Measurements from ENCODE around the gene LEAP2.

LEAP2 gene, protein sequence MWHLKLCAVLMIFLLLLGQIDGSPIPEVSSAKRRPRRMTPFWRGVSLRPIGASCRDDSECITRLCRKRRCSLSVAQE

DNA sequence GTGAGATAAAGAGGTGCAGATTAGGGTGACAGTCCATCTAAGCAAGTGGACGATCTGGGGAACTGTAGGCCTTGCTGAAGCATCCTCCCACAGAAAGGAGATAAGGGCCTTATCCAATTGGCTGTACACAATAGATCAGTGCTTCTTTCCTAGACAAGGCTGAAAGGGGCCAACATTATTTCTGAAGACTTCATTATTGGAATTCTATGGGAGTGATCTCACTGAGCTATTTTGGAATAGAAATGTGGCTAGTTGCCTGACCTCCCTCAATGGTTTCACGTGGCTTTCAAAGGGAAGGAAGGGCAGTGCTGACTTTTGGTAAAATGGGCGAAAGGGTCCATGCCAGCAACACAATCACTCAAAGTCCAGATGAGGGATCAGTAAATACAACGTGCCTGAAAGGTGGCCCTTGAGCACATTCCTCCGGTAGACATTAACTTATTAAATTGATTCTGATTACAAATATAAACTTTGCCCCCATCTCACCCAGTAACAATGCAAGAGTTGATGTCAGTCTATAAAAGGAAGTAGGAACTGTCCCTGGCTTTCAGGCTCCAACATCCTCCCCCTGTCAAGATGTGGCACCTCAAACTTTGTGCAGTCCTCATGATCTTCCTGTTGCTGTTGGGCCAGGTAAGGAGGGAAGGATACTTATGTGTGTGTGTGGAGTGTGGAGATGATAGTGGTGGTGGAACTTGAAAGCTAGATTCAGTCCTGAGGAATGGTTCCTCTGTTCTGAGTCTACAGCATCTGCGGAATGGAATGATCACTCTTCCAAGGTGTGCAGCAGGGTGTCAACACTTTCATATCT lies at the start of gene LEAP2:
LEAP2 (plus strand) TSS at position 550 of the 811 bp plus-strand sequence; CDS start at position 577, 27 bp downstream.
- peak; percentile 44 for DNase-seq (ENCODE audit: low read depth)

DNA sequence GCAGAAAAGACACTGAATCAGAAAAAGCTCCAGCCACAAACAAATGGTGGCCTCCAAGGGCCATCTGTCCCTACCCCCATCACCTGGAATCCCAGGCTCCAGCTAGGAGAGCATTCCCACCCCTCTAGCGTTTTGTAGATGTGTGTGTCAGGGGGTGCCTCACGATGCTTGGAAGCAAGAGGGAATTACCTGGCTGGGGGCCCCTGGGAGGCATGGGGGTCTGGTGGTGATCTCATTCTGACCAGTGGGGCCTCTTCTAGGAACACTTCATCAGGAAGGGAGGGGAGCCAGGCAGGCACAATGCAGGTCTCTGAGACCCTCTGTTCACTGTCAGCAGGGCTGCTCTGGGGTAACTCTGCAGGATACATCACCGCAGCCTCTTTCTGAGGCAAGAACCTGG lies 49.0 kb upstream of the LEAP2 start:
- DNase-seq (ENCODE audit: low read depth), result no peak

DNA sequence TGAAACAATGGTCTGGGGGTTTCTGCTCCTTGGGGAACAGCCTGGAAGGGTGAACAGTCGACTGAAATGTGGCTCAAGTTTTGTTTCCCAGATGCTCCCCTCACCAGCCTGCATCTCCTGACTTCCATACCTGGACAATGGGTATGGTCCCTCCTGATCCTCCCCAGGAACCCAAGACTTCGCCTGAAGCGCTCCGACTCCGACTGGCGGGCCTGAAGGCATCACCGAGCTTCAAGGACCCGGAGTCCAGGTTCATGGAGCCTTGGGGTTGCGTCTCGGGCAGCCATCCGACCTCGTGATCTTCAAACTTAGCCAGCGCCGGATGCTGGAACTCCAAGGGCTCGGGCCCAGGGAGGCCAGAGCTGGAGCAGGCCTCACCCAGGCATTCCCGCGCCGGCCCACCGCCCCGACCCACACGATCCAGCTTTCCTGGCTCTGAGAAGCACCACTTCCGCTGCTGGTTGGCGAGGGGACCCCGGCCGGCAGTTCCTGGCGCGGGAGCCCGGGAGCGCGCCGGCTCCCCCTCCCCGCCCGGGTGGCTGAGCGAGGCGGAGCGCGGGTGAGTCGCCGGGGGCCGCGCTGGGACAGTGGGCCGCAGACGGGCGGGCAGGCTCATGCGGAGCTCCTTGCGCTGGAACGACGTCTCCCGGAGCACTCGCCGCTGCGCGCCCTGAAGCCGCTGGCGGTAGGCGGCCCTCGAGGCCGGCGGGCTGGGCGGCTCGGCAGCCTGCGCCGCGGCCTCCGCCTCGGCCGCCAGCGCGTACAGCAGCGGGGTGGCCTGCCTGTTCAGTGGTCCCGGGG lies 48.2 kb upstream of the LEAP2 start:
- DNase-seq (ENCODE audit: low read depth), result no peak

DNA sequence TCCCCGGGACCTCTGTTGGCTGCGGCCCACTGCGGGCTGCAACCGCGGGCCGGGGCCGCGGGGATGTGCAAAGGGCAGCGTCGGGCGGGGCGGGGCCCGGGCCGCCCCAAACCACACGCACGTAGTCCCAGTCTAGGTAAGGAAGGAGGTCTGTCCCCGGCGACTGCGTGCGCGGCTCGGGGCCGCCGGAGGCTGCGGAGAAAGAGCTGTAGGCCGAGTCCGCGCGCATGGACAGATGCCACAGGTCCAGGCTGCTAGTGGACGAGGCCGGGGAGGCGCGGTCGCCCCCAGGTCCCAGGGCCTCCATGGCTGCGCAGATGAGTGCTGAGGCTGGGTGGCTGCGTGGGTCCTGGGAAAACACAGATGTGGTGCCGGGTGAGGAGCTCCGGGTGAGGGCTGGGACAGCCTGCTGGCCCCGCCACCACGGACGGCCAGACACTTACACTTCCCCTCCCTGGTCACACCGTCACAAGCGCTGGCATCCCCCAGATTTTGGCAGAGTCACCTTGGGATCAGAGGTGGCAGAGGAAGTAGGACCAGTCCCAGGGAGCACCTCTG lies 47.6 kb upstream of the LEAP2 start:
- no peak for DNase-seq (ENCODE audit: low read depth)

DNA sequence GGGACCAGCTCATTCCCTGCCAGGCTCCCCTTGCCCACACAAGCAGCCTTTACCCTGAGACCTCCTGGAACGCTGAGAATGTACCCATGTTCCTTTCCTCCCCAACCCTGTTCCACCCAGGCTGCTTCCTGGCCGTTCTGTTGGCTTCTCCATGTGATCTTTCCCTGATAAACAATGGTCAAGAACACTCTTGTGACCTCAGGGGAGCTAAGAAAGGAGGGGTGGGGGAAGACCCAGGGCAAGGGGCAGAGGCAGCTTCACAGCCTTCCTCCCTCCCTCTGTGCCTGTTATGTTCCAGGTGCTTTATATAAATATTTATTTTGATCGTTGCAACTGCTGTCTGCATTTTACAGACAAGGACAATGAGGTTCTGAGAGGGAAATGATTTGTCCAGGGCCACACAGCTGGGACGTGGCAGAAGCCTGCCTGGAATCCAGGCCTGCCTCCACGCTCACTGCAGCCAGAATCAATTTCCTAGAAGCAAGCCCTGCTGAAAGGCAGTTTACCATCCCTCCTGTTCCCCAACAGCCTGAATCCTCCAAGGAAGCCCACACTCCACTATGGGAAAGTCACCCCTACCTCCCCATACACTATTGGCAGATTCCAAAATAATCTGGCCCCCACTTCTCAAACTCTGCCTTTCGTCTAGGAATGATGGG lies 46.9 kb upstream of the LEAP2 start:
- no peak for DNase-seq (ENCODE audit: low read depth)

DNA sequence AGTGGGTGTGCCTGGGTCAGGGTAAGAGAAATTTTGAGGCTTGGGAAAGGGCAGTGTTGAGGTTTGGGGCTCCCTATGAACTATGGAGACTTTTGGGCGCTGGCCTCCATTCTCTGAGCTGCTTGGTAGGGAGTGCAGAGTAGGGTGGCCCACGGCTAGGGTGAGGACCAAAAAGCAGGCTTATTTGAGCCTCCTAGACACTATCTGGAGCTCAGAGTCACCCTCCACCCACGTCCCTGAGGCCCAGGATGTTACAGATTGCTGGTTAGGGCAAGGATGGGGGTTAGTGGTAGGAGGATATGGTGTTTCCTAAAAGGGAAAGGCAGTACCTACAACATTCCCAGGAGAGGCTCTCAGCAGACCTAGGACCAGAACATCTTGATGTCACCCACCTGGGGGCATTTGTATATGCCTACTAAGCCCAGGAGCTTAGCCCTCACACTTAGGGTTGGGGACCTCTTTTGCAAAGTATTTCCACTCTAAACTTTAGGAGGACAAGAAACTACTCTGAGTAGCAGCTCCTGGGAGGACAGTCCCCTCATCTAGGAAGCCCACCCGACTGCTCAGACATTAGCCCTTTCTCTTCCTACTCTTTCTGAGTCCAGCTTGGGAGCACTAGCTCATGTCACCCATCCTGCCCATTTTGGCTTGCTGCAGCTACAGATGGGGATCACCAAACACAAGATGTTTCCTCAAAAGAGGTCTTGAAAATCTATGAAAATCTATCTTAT lies 45.4 kb upstream of the LEAP2 start:
- DNase-seq (ENCODE audit: low read depth), result no peak

DNA sequence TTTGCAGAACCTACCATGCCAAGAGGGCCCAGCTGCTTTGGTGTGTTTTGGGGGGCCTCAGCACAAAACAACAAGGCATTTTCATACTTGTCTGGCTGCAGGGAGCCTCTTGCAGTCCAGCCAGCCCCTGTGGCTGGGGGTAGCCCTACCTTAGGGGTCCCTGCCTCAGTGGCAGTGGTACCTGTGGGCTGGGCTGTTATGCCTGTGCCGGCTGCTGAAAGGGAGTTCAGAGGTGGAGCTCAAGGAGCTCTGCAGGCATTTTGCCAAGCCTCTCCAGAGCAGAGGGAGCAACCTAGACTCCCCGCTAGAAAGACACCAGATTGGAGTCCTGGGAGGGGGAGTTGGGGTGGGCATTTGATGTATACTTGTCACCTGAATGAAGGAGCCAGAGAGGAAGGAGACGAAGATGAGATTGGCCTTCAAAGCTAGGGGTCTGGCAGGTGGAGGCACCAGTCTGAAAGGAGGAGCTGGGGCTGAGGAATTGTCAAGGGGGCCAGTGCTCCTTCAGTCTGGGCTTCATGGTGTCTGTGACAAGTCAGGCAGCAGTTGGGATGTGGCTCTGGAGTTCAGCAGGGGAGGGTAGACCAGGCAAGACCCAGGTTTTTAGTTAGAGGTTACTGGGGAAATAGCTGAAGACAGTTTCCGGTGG lies 44.5 kb upstream of the LEAP2 start:
- DNase-seq (ENCODE audit: low read depth), result no peak

DNA sequence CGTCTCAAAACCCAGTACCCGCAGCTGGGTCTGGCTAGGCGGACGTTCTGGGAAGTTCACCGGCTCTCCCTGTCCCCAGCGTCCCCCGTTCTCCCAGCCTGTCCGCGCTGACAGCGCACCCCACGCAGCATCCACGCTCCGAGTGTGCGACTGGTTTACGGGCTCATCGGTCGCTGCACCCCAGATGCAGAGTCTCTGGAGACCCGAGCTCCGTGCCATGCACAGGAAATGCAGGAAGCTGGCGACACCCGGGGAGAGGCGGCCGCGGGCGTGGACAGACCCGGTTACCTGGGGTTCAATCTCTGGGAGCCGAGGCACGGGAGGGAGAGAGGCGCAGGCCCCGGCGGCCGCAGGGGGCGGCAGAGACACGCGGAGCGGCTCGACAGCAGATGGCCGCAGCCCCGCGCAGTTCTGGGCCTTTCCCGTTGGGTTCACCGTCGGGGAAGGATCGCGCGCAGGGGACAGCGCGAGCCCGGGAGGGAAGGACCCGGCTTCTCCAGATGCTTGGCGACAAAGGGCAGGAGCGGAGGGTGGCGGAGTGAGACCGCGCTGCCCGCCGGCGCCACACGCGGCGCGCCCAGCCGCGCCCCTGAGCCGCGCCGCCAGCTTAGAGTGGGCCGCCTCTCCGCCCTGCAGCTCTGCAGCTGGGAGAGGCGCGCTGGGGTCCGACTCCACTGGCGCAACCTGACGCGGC lies 43.6 kb upstream of the LEAP2 start:
- peak; percentile 75 for DNase-seq (ENCODE audit: low read depth)

DNA sequence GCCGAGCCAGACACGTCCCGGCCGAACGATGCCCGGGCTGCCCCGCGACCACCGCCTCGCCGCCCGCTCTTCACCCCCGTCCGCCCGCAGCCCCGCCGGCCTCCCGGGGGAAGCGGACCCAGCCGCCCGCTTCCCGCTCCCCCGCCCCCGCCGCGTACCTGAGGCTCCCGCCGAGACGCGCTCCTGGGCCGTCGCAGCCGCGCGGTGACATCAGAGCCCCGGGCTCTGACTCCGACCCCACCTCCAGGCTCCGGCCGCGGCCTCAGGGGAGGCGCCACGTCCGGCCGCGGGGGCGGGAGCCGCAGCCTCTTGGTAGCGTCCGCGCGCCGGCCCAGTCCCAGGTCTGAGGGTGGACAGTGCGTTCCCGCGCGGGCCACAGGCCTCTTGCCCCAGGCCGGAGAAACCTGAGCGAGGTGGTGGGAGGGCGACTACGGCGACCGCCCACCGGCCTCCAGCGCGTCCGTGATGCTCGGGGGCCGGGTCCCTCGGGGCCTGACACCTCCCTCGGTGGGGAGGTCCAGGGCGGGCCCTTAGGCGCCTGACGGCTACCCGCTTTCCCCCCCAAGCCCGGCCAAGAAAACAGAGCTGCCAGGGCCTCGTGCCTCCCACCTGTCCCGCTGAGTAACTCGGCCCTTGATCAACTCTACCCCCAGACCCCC lies 42.9 kb upstream of the LEAP2 start, which contains the start of gene SHROOM1:
SHROOM1 (minus strand) TSS at position 212 of the 659 bp plus-strand sequence. CDS start 4,507 bp downstream, outside the sequence.
- peak; percentile 69 for DNase-seq (ENCODE audit: low read depth)

DNA sequence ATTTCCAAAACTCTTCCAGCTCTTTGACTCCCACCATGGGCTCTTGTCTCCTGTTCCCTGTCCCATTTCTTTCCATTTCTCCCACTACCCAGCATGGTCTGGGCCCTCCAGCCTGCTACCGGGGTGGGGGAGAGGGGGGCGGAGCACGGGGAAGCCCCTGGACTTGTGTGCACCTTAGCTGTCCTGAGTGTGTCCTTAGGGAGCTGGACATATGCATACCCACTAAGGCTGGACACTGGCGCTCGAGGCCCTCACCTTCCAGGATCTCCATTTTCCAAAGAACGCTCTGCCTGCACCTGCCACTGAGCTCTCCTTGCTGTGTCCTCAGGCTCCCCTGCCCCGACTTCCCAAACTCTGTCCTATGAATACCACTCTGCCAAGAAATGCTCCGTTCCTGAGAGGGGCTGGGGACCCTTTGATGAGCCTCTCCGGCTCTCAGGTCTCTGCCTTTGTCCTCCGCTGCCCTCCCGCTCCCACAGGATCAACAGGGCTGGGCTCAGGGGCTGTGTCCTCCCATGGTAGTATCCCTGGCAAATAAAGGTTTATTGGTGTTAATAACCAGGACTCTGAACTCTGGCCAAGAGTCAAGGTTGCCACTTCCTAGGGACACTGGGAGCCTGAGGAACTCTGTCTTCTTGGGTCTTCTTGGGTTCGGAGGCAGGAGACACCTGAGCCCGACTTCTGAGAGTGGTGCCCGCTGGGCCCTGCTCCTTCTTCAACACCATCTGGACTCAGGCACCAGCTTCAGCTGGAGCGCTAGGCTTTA lies 42.2 kb upstream of the LEAP2 start:
- DNase-seq (ENCODE audit: low read depth), result no peak

DNA sequence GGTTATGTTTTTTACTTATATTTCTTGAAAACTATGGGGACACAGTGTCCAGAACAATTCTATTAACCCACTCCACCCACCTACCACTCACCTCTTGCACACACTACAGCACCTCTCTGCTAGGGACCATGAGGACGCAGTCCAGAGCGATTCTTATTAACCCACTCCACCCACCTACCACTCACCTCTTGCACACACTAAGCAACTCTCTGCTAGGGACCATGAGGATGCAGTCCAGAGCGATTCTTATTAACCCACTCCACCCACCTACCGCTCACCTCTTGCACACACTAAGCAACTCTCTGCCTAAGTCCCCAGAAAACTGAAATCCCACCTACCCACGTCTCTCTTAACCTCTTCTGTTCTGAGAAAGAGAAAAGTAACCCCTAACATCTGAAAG lies 40.9 kb upstream of the LEAP2 start:
- no peak for DNase-seq (ENCODE audit: low read depth)

DNA sequence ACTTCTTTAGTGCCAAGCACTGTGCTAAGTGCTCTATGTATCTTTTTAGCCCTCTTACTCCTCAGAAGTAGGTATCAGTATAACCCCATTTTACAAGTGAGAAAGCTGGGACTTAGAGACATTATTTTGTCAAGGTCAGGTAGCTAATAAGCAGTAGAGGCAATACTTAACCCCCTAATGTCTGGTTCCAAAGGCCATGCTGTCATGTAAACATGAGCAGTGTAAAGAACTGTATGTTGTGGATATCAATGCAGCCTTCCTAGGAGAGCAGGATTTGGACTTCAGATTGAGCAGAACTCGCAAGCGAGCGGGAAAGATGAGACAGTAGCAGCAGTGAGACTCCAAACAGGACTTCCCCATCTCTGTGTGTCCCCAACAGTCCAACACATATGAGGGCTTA lies 39.4 kb upstream of the LEAP2 start:
- DNase-seq (ENCODE audit: low read depth), result no peak

DNA sequence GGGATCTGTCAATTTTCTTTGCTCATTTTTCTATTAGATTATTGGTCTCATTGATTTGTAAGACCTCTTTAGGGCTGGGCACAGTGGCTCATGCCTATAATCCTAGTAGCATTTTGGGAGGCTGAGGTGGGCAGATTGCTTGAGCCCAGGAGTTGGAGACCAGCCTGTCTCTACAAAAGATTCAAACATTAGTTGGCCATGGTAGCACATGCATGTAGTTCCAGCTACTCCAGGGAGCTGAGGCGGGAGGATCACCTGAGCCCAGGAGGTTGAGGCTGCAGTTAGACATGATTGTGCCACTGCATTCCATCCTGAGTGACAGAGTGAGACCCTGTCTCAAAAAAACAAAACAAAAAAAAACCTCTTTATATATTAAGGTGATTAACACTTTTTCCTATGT lies 36.6 kb upstream of the LEAP2 start:
- DNase-seq (ENCODE audit: low read depth), result no peak

DNA sequence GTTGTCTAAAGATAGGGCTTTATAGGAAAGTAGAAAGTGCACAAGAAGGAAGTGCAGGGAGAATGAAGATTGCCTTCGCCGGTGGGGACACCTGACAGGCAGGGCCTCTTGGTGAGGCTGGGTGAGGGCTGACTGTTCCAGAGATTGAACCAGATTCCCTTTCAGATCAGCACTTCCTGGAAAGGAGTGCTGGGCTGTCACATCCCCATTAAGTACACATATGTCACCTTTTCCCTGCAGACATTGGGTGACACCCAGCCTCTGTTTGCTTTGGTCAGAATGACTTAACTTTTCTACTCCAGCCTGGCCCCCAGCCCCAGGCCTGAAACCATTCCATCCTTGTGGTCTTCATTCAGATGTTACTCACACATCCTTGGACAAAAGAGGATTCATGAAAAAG lies 35.6 kb upstream of the LEAP2 start:
- DNase-seq (ENCODE audit: low read depth), result no peak

DNA sequence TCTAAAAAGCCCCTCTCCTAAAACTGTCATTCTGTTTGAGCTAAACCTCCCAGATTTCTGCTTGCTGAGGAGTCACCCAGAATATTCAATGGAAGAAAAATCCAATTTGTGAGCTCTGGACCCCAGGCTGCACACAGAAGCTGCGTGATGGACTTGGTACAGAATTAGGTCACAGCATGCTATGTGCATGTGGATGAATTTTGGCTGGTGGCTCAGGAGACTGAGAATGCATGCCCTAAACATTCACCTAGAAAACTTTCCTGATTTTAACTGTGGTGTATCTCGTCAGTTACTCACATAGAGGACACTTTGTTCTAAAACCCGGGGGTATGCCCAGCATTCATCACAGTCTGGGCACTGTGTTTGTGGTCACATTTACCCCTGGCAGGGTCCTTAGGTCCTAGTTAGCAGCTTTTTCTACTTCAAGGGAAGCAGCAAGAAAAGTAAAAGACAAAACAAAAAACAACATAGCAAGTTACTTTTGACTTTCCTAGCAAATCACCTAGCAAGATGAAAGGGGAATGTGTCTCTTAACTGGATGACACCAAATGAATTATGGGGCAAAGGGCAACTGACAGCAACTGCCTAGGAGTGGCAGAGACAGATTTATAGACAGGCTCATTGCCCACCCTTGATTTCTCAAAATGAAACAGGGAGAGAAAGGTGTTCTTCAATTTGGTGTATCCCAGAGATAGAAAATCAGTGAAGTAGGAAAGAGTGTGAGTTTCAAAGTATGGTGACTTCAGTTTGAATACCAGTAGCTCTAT lies 34.8 kb upstream of the LEAP2 start:
- no peak for DNase-seq (ENCODE audit: low read depth)

DNA sequence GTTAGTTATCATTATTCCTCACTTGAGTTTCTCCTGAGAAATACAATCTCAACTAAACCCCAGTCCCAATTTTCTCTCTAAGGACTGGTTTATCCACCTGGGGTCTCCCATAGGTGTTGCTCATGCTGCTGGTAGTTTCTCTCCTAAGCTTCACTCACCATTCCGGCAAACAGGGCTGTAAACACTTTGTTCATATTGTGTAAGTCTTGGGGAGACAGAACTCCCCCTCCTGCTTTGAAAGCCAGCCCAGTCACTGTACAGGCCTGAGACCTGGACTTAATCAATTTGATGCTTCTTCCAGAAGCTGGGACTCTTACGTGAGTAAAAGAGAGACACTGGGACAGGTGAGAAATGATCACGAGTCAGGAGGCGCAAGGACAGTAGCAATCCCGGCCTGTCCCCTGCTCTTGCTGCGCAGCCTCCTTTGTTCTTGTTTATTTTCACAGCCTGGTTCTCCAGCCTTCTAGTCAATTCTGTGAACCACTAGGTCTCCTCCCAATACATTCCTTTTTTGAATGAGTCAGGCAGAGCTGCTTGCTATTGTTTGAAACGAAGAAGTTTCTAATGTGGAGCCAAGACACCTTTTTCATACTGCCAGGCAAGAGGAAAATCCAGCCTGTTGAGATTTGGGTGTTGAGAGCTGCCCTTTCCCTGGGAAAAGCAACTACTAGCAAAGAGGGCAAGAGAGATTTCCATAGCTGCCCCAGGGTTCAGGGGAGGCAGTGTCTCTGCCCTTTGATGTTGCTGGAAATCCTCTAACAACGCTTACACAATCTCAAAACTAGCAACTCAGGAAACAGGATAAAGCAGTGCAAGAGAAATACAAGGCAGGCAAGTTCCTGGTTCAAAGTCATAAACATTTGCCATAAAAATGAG lies 33.8 kb upstream of the LEAP2 start:
- peak; percentile 80 for DNase-seq (ENCODE audit: low read depth)

DNA sequence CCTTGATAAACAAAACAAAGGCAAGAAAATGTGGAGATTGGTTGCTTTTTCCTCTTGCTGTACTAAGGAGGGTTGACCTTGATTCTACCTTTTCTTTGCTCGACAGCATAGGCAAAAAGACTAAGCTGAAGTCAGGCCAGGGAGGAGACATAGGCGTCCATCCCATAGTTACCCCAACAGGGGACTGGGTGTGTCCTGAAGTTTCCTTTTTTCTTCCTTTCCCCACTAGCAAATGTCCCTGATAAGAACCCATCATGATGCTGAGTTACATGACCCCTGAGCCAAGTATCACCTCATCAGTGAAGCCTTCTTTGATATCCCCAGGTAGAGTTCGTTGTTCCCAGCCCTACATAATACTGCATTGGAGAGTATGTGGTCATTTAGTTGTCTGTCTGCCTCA lies 33.2 kb upstream of the LEAP2 start:
- no peak for DNase-seq (ENCODE audit: low read depth)

All from EH (cell line).